HG02973 (cell line): Measurements from ENCODE around the gene MEP1A.
"Not testable (repeated sequence)": the region's sequence is repeated elsewhere in the genome, so short reads cannot be mapped to it uniquely, and the experiment has no call there.

Experiments
- ATAC-seq: cut with Tn5 transposase; IDR thresholded peaks from one replicate; pipeline ENCODE4 v1.9.1; 2021; ENCODE audit warnings: moderate library complexity; ENCODE audit not compliant: unreplicated experiment

MEP1A gene, protein sequence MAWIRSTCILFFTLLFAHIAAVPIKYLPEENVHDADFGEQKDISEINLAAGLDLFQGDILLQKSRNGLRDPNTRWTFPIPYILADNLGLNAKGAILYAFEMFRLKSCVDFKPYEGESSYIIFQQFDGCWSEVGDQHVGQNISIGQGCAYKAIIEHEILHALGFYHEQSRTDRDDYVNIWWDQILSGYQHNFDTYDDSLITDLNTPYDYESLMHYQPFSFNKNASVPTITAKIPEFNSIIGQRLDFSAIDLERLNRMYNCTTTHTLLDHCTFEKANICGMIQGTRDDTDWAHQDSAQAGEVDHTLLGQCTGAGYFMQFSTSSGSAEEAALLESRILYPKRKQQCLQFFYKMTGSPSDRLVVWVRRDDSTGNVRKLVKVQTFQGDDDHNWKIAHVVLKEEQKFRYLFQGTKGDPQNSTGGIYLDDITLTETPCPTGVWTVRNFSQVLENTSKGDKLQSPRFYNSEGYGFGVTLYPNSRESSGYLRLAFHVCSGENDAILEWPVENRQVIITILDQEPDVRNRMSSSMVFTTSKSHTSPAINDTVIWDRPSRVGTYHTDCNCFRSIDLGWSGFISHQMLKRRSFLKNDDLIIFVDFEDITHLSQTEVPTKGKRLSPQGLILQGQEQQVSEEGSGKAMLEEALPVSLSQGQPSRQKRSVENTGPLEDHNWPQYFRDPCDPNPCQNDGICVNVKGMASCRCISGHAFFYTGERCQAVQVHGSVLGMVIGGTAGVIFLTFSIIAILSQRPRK

DNA sequence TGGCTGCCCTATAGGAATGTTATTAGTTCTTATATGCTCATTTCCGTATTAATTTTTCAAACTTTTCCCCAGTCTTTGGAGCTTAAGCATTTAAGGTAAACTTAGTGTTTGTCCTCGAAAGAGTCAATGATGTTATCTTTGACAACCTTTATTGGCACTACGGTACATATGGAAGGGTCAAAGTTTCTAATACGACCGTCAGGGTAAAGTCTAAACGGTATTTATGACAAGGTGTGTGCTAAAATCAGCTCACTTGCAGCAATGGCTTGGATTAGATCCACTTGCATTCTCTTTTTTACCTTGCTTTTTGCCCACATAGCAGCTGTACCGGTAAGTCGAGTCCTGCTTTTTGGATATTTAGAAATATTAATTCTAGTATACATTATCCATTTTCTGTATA, at the start of gene MEP1A:
TSS of gene MEP1A (plus strand) at position 252 of the 400 bp plus-strand sequence. CDS start at position 262, 10 bp downstream.
- no peak for ATAC-seq

DNA sequence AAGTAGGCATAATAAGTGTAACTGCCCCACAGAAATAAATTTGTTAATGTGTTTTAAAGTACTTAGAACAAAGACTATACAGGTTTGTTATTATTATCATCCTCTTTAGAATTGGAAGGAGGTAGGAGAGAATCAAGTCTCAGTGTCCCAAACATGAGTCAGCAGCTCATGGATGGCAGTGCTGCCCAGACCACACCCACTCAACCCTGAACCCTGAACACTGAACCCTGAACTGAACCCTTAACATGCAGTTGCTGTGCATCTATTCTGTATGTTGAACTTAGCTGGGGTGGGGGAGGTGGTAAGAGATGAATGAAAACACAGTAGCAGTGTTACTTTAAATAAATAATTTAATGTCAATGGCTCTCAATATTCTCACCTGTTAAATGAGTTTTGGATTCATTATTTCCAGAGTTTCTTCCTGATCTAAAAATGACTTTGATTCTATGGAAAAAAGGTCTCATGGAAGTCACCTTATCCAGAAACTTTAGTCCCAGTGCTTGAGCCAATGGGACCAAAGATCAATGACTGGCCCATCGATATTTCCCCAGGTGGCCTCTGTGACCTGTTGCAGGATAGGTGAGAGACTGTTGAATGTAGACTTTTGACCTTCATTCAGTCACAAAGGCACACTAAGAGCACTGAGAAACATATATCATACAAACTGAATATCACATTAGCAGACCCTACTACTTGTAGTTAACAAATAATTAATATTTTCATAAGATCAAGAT, 49.6 kb upstream of the MEP1A start:
- ATAC-seq, result no peak

DNA sequence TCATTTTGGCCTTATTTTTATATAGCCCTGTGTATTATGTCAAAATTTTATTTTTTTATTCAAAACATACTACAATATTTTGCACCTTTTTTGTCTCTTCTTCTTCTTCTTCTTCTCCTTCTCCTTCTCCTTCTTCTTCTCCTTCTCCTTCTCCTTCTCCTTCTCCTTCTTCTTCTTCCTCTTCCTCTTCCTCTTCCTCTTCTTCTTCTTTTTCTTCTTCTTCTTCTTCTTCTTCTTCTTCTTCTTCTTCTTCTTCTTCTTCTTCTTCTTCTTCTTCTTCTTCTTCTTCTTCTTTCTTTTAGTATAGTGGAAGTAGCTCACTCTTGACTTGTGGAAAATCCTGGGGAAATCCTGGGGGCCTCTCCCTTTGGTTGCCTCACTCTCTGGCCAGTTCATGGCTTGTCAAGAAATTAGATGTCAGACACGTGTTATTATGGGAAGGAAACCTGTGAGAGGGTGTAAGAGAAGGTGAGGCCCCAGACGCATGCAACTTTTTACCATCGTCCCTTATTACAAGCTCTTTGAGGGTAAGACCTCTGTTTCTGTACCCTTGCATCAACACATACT, 48.9 kb upstream of the MEP1A start:
- ATAC-seq, result not testable (repeated sequence)

DNA sequence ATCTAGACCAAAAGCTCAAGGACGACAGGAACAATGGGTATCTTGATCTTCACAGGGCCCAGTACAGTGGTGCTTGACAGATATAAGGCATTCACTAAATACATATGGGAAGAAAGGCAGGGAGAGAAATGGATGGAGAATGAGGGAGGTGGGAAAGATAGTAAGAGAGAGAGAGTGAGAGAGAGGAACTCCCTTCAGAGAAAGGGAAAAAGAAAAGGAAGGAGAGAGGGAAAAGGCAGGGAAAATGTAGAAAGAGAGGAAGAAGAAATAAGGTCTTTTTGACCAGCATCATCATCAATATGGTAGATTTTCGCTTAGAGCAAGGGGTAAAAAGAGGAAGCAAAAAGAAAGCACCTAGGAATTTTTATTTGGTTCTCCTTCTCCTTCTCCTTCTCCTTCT, 47.2 kb upstream of the MEP1A start:
- no peak for ATAC-seq

DNA sequence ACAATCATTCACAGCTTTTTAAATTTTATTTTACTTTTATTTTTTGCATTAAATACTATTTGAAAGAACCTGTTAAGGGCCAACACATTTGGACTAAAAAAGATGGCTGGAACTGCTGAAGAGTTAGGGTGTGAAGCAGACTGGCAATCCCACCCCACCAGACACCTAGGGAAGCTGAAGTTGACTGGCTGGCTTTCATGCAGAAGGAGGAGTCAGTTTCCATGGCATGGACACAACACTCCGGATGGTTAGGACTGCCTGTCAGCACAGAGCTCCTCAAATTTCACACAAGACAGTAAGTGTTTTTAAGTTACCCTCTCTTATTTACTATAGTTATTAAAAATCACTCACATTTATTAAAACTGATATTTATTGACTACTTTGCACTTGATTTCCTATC, 46.5 kb upstream of the MEP1A start, which contains the start of gene ANKRD66:
TSS of gene ANKRD66 (plus strand) at position 238 of the 400 bp plus-strand sequence. CDS start 5,016 bp downstream, outside the sequence.
- no peak for ATAC-seq

DNA sequence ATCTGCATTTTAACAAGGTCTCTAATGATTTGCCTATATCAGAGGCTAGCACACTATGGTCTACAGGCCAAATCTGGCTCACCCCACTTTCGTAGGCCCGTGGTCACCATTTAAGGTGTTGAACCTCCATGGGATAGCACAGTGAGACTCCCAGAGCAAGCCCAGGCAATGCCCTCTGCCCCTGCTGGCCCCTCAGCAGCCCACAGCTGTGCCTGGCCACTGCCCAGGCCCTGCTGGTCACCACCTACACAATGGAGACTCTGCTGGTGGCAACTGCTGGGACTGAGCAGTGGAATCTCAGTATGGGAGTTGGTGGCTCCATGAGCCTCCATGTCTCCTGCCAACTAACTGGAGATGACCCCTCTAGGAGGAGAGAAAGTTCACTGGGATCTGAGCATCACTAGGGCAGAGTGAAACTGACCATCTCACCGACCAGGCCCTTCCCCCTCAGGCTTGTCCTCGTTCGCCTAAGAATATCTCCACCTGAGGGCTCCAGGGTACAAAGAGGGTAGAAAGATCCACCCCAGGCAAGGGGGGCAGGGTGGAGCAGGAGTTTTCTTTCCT, 44.2 kb upstream of the MEP1A start:
- no peak for ATAC-seq

DNA sequence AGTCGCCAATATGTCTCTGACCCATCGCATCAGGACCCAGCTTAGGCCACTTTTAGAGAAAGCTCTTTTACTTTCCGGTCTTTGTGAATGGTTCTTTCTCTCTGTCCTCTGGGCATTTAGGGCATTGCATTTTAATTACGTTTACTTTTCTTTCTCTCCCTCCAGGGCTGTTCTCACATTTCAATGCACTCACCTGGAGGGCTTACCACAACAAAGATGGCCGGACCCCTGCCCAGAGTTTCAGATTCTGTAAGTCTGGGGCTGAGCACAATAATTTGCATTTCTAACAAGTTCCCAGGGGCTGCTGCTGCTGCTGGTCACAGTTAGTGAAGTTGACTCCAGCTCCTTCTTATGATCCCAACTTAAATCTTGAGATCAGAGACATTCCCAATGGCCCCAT, 43.5 kb upstream of the MEP1A start:
- ATAC-seq, result no peak

DNA sequence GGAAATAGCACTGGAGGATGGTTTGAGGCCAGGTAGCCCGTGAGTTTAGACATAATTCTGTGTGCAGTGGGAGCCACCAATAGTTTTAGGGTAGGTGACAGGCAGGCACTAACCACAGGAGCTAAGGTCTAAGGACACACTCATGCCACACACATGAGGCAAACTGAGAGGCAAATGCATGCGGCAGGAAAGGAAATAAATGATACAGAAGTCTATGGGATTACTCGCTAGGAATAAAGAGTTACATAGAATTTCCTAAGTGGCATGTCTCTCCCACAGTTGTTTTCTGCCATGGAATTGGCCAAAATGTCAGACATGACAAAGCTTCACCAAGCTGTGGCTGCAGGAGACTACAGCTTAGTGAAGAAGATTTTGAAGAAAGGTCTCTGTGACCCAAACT, 41.5 kb upstream of the MEP1A start:
- no peak for ATAC-seq

DNA sequence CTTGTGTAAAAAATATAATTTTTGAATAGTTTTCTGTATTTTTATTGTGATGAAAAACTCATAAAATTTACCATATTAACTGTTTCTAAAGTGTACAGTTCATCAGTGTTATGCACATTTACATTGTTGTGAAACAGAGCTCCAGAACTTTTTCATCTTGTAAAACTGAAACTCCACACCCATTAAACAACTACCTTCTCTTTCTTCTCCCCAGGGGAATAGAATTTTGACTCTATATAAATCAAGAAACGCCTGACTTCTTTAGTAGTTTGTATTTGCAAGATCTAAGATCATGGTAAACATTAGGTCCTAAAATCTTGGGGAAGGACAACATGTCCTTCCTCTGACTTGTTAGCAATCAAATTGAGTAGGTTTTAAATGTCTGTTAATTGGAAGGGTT, 37.3 kb upstream of the MEP1A start:
- ATAC-seq, result no peak

DNA sequence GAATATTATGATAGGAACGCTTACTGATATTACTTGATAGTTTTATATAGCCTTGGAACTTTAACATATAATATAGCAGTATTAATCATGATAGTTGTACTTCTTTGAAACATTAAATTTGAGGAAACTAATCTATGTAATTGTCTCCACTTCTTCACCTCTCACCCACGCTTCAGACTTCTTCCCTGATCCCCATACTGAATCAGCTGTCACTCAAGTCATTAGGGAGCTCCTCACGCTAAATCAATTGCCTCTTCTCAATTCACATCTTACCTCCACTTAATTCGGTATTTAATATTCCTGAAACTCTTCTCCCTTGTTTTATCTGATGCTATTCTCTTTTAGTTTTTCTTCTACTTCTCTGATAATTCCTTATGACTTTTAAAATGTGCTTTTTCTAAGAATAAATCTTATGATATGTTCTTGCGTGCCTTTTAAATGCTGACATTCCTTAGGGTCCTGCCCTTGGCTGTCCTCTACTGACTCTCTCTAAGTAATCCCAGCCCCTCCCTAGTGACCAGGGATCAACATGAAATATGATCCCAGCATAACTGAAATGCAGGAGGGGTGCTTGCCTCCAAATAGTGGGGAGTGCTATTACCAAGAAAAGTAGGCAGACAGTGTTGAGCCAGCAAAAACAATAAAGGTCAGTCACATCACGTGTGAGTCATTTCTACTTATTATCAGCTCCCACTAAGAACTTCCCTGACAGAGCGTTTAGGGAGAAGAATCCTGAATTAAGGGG, 36.5 kb upstream of the MEP1A start:
- ATAC-seq, result no peak

DNA sequence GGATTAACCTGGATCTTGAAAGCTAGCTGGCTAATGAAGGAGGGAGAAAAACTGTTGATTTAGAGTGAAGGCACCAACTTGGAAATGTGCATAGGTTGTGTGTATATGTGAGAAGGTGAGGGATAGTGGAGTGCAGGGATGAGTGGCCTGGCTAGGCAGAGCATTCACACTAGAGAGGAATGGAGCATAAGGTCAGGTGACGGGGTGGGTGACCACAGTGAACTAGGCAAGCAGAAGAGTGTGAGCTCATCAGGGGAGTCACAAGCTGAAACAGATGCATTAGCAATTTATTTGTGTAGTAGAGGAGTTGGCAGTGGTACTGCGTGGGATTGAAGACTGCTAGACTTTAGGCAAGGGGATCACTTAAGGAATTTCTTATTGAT, 36.0 kb upstream of the MEP1A start:
- no peak for ATAC-seq

DNA sequence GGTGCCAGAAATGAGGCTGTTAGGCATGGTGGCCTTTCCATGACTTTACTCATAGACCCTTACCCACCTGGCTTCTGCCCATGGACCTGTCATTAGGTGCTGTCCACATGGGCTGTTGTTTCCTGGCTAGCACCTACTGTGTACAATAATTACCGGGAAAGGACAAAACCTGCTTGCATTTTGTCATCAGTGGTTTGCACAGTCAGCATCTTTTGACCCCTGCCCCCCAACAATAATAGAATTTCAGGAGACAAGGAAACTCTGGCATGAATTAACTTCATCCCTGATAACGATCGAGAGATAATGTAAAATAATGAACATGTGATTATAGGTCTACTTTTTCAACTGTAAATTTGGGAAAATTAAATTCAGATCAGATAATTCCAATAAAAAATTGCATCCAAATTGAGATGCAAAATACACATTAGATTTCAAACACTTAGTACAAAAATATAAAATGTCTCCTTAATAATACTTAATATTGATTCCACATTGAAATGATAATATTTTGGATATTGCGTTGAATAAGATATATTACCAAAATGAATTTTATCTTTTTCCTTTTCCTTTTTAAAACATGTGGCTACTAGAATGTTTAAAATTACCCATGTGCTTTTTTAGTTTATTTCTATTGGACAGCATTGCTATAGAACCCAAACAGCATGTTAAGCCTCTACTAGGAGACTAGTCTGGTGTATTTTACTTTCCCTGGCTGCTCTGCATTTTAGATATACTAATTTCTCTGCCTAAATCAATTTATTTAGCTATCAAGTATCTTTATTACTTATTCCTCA, 34.0 kb upstream of the MEP1A start:
- ATAC-seq, result no peak

DNA sequence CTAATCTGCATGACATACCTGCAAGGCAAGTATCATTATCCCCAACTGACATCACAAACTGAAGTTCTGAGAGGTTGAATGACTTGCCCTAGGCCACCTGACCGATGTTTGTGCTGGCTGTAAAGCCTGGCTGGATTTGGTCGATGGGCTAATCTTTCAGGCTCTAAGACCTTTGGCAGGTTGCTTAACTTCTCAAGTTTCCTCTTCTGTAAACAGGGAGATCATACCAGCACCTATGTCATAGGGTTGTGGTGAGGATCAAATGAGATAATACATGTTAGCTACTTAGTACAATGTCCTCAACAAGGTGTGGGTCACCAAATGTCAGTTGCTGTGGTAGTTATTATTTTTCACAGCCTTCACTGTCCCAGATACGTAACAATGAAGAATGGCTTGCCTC, 32.3 kb upstream of the MEP1A start:
- no peak for ATAC-seq

DNA sequence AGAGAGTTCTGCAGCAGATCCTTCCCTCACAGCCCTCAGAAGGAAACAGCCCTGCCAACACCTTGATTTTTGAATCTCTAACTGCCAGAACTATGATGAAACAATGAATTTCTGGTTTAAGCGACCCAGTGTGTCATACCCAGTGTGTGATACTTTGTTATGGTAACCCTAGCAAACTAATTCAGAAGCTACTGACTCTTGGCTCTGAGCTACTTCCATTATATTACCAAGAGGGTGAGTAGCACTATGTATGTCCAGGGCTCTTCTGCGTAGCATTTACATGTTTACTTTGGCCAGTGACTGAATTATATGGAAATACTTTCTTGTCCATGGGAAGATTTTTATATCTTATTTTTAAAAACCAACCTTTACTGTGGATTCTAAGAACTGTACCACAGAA, 29.7 kb upstream of the MEP1A start:
- ATAC-seq, result no peak

DNA sequence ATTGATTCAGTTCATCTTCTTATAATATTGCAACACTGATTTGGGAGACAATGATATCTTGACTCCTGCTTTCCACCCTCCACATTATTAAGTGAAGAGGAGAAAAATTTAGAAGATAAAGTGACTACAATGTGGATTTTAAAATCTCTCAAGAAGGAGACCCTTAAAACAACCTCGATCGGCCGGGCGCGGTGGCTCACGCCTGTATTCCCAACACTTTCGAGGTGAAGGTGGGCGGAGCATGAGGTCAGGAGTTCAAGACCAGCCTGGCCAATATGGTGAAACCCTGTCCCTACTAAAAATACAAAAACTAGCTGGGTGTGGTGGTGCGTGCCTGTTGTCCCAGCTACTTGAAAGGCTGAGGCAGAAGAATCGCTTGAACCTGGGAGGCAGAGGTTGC, 28.9 kb upstream of the MEP1A start:
- not testable (repeated sequence) for ATAC-seq

DNA sequence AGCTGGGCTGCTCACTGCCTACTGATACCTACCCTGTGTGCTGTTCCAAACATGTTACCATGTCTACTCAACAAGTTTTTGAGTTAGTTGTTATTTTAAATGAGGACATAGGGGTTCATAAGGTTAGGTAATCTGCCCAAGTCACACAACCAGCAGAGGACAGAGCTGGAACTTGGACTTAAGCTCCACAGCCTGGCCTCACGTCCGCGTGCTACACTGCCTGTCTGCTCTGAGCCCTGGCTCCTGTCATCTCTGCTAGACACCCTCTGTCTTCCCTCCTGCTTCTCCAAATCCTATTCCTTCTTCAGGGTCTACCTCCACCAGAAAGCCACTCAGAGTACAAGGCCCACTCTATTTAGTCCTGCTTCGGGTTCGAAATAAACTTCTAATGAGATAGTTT, 28.2 kb upstream of the MEP1A start:
- ATAC-seq, result no peak

DNA sequence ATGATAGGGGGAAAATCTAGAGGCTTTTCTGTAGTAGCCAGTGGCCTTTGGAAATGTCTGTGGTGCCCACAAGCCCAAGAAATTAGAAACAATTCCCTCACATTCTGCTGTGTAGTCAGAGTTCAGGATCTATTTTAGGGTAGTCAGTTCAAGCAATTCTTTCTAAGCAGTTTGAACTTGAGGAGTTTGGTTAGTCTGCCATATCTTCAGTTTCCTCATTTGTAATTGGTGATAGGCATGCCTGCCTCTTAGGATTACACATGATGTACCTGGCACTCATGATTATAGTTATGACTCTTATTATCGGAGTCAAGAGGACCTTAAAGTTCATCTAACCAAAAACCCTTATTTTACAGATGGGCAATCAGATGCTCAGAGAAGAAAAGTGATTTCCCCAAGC, 21.2 kb upstream of the MEP1A start:
- ATAC-seq, result no peak

DNA sequence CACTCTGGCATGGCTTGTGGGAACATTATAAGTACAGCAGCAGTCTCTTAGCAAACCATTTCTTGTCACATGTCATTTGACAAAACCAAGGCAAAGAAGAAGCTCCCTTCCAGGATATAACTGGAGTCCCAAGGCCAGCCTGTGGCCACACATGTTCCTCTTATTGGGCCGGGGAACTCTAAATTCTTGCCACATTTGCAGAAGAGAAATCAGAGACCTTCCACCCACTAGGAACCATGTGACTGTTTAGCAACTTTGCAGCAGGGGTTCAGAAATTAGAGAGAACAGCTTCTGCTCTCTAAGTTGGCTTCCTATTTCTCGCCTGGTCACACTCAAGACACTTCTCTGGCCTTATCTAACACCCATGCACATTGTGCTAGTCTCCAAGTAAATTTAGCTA, 20.4 kb upstream of the MEP1A start:
- peak; percentile 57 for ATAC-seq

DNA sequence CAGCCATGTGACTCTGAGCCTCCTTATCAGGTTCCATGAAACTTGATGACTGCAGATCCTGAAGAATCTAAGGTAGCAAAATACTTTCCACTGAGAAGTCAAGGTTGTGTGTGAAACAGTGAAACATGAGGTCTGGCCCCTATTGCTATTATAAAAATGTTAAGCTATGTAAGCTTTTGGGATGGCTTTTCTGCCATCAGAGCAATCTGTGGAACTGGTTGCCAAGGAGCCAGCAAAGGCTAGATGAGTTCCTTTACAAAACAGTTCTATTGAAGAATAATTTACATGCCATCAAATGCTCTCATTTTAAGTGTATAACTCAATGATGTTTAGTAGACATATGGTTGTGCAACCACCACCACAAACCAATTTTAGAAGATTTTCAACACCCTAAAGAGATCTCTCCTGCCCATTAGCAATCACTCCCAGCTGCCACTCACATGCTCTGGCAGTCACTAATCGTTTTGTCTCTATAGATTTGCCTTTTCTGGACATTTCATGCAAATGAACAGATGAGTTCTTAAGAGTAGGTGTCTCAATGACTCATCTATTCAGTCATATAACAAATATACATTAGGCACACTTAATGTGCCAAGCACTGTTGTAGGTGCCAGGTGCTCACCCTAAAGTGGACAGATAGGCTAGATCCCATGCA, 19.9 kb upstream of the MEP1A start:
- no peak for ATAC-seq
